HepG2 (cell line): ENCODE data around the gene RIPK3. TPM values are rescaled to one million over a fixed set of nuclear protein-coding genes. Genes with fewer than 3 reads are reported as not detected.
A peak's percentile ranks its signal among the peaks of the same experiment; 100 is the strongest.

Source experiments
- HNRNPL ChIP-seq: fragments of 200-400 bp; formaldehyde crosslinking; IDR thresholded peaks from 2 replicates; pipeline ENCODE4 v1.6.1; 2017; ENCODE audit warnings: mild to moderate bottlenecking, low read depth, low read length
- KLF6 ChIP-seq: IDR thresholded peaks from 2 replicates; pipeline ENCODE4 v1.8.0; 2016; ENCODE audit warnings: missing biosample characterization, missing genetic modification reagents
- MXI1 ChIP-seq: IDR thresholded peaks from 3 replicates; pipeline ENCODE4 v1.6.1; 2012; ENCODE audit warnings: low read depth, low read length, inconsistent platforms, borderline replicate concordance
- THAP11 ChIP-seq: IDR thresholded peaks from 2 replicates; pipeline ENCODE4 v1.6.1; 2016; ENCODE audit warnings: missing biosample characterization, missing genetic modification reagents
- ZFP36L1 ChIP-seq: sonication (generic); formaldehyde crosslinking; IDR thresholded peaks from 2 replicates; pipeline ENCODE4 v1.8.0; 2022; ENCODE audit warnings: mild to moderate bottlenecking, missing genetic modification reagents, moderate library complexity
- polyA plus RNA-seq, 8 experiments: library from polyadenylated mRNA; depleted of rRNA in 3 of 8; stranded (reverse) in 7 of 8; unstranded in 1 of 8; fragments of >200 nt; fragmentation: Illumina TruSeq in 4 of 8; extraction: Trizol in 4 of 8; gene quantifications; 2 replicates each; pipeline versions ENCODE4 v1.2.1 to v1.2.3, GENCODE V29; 2011 to 2016; ENCODE audit warnings: low read depth in 4 of 8, missing spikeins in 1 of 8, mixed read lengths in 1 of 8; ENCODE audit not compliant: insufficient read depth in 1 of 8
- total RNA-seq, 5 experiments: library from RNA; depleted of rRNA; stranded (reverse); fragments of >200 nt; fragmentation: Illumina TruSeq; extraction: Trizol; gene quantifications; 2 replicates each; pipeline ENCODE4 v1.2.3, GENCODE V29; 2016; ENCODE audit warnings: low read depth in 1 of 5
- TF ChIP-seq, protein P1 (sequence below): sonication (generic); formaldehyde crosslinking; IDR thresholded peaks from 2 replicates; pipeline ENCODE4 v1.4.0; 2020; ENCODE audit warnings: mild to moderate bottlenecking, missing genetic modification reagents
- TF ChIP-seq, protein P2 (sequence below), 2 experiments: sonication (generic) in 1 of 2; formaldehyde crosslinking in 1 of 2; IDR thresholded peaks; 2 replicates each; pipeline versions ENCODE4 v1.4.0 to v1.6.1; 2016 to 2020; ENCODE audit warnings: borderline replicate concordance in 1 of 2, low read depth in 1 of 2, mild to moderate bottlenecking in 1 of 2, missing genetic modification reagents in 1 of 2
- TF ChIP-seq, protein P3 (sequence below): sonication (generic); formaldehyde crosslinking; IDR thresholded peaks from 2 replicates; pipeline ENCODE4 v1.4.0; 2020; ENCODE audit warnings: missing genetic modification reagents, mild to moderate bottlenecking, borderline replicate concordance
- TF ChIP-seq, protein P4 (sequence below): IDR thresholded peaks from 2 replicates; pipeline ENCODE4 v1.6.1; 2016; ENCODE audit warnings: low read depth, borderline replicate concordance

Gene RIPK3
- total and polyA plus RNA-seq, 2 of the 13 experiments (the other 11 are each of a cell fraction or from before 2014, with no cell fraction given): not detected

DNA sequence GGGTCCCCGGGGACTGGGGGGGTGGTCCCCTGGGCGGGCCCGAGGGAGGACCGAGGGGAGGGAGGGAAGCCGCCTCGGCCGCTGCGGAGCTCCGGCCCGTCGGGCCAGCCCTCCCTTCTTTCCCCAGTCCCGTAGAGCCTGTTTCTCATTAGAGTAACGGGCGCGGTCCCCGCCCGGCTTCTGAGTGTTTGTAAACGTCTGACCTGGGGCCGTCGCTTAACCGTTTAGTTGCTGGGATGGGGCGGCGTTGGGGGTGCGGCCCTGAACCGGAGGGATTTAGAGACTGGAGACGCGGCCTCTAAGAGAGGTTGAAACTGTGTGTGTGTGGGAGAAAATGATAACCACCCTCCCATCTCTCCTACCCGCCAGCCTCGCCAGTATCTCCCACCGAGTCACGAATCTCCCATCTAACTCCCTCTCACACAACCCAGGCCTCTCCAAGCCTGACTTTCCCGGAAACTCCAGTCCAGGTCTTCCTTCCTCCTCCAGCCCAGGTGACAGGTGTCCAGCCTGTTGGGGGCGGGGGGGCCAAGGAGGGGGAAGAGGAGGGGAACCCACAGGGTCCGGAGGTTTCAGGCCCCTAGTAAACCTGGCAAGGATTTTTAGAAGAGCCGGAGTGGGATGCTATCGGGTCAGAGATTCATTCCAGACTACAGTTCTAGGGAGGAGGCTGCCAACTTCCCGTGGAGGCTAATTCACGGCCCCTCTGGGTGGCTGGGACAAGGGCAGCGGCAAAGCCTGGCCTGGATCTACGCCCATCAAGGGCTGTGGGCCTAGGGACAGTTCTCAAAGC lies 27.1 kb upstream of the RIPK3 start (continued):
- TF ChIP-seq, protein P1, sequence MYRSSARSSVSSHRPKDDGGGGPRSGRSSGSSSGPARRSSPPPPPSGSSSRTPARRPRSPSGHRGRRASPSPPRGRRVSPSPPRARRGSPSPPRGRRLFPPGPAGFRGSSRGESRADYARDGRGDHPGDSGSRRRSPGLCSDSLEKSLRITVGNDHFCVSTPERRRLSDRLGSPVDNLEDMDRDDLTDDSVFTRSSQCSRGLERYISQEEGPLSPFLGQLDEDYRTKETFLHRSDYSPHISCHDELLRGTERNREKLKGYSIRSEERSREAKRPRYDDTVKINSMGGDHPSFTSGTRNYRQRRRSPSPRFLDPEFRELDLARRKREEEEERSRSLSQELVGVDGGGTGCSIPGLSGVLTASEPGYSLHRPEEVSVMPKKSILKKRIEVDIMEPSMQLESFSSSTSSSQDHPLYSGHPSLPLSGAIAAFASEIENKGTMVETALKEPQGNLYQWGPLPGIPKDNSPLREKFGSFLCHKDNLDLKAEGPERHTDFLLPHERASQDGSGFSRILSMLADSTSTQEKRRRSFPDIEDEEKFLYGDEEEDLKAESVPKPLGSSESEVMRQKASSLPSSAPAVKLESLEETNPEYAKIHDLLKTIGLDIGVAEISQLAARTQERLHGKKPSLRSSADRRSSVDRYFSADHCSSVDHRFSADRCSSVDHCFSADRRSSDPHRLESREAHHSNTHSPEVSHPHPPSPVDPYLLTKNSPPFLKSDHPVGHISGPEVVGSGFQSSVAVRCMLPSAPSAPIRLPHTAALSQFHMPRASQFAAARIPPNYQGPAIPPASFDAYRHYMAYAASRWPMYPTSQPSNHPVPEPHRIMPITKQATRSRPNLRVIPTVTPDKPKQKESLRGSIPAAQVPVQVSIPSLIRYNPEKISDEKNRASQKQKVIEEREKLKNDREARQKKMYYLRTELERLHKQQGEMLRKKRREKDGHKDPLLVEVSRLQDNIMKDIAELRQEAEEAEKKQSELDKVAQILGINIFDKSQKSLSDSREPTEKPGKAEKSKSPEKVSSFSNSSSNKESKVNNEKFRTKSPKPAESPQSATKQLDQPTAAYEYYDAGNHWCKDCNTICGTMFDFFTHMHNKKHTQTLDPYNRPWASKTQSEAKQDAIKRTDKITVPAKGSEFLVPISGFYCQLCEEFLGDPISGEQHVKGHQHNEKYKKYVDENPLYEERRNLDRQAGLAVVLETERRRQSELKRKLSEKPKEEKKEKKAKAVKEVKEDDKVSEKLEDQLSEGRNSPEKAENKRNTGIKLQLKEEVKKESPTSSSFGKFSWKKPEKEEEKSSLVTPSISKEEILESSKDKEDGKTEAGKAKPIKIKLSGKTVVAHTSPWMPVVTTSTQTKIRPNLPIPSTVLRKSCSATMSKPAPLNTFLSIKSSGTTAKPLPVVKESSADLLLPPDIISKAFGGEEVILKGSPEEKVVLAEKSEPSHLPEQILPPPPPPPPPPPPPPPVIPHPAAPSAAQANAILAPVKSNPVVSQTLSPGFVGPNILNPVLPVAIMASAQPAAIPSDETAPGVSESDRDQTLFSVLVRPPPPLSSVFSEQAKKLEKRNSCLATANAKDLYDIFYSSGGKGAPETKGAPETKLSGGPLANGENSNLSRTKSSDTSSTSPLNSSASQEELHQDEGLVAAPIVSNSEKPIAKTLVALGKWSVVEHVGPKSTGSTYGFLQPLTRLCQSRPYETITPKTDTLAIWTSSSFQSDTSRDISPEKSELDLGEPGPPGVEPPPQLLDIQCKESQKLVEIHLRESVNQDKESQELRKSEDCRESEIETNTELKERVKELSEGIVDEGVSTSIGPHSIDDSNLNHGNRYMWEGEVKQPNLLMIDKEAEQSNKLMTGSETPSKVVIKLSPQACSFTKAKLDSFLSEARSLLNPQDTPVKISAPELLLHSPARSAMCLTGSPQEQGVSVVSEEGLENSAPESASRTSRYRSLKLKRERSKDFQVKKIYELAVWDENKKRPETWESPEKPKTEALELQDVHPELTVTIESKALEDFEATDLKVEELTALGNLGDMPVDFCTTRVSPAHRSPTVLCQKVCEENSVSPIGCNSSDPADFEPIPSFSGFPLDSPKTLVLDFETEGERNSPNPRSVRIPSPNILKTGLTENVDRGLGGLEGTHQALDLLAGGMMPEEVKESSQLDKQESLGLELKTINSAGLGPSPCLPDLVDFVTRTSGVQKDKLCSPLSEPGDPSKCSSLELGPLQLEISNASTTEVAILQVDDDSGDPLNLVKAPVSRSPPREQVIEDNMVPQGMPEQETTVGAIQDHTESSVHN (CRISPR knock-in tag): peak; percentile 39; the same call in 1 of the 2 replicates
- TF ChIP-seq MXI1: peak; percentile 66; the same call in 1 of the 3 replicates
- TF ChIP-seq ZFP36L1 (CRISPR knock-in tag): peak; percentile 70; the same call in 1 of the 2 replicates
- TF ChIP-seq, protein P2, sequence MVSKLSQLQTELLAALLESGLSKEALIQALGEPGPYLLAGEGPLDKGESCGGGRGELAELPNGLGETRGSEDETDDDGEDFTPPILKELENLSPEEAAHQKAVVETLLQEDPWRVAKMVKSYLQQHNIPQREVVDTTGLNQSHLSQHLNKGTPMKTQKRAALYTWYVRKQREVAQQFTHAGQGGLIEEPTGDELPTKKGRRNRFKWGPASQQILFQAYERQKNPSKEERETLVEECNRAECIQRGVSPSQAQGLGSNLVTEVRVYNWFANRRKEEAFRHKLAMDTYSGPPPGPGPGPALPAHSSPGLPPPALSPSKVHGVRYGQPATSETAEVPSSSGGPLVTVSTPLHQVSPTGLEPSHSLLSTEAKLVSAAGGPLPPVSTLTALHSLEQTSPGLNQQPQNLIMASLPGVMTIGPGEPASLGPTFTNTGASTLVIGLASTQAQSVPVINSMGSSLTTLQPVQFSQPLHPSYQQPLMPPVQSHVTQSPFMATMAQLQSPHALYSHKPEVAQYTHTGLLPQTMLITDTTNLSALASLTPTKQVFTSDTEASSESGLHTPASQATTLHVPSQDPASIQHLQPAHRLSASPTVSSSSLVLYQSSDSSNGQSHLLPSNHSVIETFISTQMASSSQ (IDR thresholded peaks at IDR 0.05; ENCODE audit: low read depth): no peak
- TF ChIP-seq, protein P2 (CRISPR knock-in tag; IDR thresholded peaks at IDR 0.05; ENCODE audit: borderline replicate concordance): peak; percentile 37; the same call in 1 of the 2 replicates
- TF ChIP-seq, protein P3, sequence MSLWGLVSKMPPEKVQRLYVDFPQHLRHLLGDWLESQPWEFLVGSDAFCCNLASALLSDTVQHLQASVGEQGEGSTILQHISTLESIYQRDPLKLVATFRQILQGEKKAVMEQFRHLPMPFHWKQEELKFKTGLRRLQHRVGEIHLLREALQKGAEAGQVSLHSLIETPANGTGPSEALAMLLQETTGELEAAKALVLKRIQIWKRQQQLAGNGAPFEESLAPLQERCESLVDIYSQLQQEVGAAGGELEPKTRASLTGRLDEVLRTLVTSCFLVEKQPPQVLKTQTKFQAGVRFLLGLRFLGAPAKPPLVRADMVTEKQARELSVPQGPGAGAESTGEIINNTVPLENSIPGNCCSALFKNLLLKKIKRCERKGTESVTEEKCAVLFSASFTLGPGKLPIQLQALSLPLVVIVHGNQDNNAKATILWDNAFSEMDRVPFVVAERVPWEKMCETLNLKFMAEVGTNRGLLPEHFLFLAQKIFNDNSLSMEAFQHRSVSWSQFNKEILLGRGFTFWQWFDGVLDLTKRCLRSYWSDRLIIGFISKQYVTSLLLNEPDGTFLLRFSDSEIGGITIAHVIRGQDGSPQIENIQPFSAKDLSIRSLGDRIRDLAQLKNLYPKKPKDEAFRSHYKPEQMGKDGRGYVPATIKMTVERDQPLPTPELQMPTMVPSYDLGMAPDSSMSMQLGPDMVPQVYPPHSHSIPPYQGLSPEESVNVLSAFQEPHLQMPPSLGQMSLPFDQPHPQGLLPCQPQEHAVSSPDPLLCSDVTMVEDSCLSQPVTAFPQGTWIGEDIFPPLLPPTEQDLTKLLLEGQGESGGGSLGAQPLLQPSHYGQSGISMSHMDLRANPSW (CRISPR knock-in tag): peak; percentile 90; the same call in 1 of the 2 replicates
- peak; percentile 6; the same call in 1 of the 2 replicates for TF ChIP-seq KLF6 (CRISPR knock-in tag)
- 0 out of 2 replicates have a peak, but pooled peaks have one; percentile 9 for TF ChIP-seq HNRNPL
- TF ChIP-seq, protein P4, sequence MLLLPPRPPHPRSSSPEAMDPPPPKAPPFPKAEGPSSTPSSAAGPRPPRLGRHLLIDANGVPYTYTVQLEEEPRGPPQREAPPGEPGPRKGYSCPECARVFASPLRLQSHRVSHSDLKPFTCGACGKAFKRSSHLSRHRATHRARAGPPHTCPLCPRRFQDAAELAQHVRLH (CRISPR knock-in tag): peak; percentile 65; the same call in 1 of the 2 replicates
- peak; percentile 51; the same call in 1 of the 2 replicates for TF ChIP-seq THAP11 (CRISPR knock-in tag)
